Upper lobe of left lung (tissue), 4 donors: Measurements from ENCODE around the gene PLAGL1.

ENCODE experiments used
- EP300 ChIP-seq, 4 donors: sonication (generic); formaldehyde crosslinking; IDR thresholded peaks; one replicate each; pipeline ENCODE4 v1.5.1; 2017; ENCODE audit warnings: antibody characterized with exemption in 4 of 4, control low read depth in 2 of 4
- POLR2A ChIP-seq, 4 donors: fragments of 450-650 bp; IDR thresholded peaks; one replicate each; pipeline ENCODE4 v1.5.1; 2016 to 2017; ENCODE audit warnings: antibody characterized with exemption in 4 of 4, mild to moderate bottlenecking in 2 of 4
- TF ChIP-seq, protein P1 (sequence below), 6 experiments: fragments of 450-650 bp in 4 of 6; fragments of 200-600 bp in 2 of 6; sonication (generic) in 2 of 6; IDR thresholded peaks; one replicate each; pipeline ENCODE4 v1.5.1; 2016 to 2019; ENCODE audit warnings: antibody characterized with exemption in 6 of 6

DNA sequence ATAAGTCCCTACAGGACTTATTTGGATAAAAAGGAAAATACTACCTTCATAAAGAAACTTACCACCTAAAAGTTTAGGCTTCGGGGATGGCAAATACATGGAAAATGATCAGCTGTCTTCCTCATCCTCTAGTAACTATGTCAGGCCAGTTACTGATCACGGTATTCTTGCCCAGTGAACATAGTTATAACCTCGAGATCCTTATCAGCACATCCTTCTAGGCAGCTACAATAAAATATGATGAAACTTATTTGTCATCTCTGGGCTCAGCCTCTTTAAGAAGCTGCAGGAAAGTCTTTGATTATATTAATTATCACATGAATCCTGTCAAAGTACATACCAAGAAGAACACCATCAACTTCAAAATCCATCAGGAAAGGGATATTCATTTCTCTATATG, 45.5 kb upstream of the PLAGL1 start:
- TF ChIP-seq POLR2A (IDR thresholded peaks at IDR 0.05) (no peak), EP300 (IDR thresholded peaks at IDR 0.05) (no peak)
- TF ChIP-seq, protein P1, sequence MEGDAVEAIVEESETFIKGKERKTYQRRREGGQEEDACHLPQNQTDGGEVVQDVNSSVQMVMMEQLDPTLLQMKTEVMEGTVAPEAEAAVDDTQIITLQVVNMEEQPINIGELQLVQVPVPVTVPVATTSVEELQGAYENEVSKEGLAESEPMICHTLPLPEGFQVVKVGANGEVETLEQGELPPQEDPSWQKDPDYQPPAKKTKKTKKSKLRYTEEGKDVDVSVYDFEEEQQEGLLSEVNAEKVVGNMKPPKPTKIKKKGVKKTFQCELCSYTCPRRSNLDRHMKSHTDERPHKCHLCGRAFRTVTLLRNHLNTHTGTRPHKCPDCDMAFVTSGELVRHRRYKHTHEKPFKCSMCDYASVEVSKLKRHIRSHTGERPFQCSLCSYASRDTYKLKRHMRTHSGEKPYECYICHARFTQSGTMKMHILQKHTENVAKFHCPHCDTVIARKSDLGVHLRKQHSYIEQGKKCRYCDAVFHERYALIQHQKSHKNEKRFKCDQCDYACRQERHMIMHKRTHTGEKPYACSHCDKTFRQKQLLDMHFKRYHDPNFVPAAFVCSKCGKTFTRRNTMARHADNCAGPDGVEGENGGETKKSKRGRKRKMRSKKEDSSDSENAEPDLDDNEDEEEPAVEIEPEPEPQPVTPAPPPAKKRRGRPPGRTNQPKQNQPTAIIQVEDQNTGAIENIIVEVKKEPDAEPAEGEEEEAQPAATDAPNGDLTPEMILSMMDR (IDR thresholded peaks at IDR 0.05), result no peak
